WI38 (cell line): ENCODE measurements around the gene ZNF597.
A peak's percentile ranks its signal among the peaks of the same experiment; 100 is the strongest.

Experiments used
- H3K4me3 ChIP-seq: 2 replicates; pipeline ENCODE4 v1.5.1; 2011; ENCODE audit warnings: low read depth, mild to moderate bottlenecking, control low read depth, low read length
- TF ChIP-seq, protein P1 (sequence below): IDR thresholded peaks from 2 replicates; pipeline ENCODE4 v1.5.1; 2012; ENCODE audit warnings: low read depth, mild to moderate bottlenecking, control low read depth, low read length

The ZNF597 gene

DNA sequence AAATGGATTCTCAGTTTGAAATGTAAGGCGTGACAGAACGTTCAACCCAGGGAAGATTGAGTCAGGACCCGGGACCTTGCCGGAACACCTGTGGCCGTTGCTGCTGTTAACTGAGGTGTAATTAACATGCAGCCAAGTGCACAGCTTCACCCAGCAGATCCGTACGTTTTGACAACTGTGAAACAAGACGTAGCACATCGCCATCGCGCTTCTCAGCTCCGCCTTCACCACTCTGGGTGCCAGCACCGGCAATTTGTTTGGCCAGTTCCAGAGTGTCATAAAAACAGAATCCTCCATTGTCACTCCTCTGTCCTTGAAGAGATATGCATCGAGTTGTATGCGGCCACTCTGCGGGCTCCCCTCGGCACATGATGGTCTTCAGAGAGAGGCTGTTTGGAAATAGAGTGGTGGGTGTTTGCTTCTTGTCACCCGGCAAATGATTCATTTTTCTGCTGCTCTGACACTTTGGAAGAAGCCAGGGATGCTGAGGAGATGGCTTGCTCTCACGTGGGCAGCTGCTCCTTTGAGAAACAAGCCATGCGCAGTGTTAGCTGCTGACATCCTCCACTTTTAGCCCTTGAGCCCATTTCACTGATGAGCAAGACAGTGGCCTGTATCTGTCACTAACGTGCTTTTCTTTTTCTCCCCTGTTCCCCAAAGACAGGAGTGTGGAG lies 22.7 kb upstream of the ZNF597 start:
- no peak overlapping the region for H3K4me3 ChIP-seq
- TF ChIP-seq, protein P1, sequence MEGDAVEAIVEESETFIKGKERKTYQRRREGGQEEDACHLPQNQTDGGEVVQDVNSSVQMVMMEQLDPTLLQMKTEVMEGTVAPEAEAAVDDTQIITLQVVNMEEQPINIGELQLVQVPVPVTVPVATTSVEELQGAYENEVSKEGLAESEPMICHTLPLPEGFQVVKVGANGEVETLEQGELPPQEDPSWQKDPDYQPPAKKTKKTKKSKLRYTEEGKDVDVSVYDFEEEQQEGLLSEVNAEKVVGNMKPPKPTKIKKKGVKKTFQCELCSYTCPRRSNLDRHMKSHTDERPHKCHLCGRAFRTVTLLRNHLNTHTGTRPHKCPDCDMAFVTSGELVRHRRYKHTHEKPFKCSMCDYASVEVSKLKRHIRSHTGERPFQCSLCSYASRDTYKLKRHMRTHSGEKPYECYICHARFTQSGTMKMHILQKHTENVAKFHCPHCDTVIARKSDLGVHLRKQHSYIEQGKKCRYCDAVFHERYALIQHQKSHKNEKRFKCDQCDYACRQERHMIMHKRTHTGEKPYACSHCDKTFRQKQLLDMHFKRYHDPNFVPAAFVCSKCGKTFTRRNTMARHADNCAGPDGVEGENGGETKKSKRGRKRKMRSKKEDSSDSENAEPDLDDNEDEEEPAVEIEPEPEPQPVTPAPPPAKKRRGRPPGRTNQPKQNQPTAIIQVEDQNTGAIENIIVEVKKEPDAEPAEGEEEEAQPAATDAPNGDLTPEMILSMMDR = no peak

GRCh38 chr16:3465301-3465700 lies 22.0 kb upstream of the ZNF597 start:
- TF ChIP-seq, protein P1 = no peak
- H3K4me3 ChIP-seq = no peak overlapping the region

- H3K4me3 ChIP-seq = no peak overlapping the region
- TF ChIP-seq, protein P1 = no peak
These were observed 17.8 kb upstream of the ZNF597 start for GRCh38 chr16:3461151-3461550.

GRCh38 chr16:3460585-3460984 lies 17.3 kb upstream of the ZNF597 start:
- H3K4me3 ChIP-seq = no peak overlapping the region
- TF ChIP-seq, protein P1 = no peak

- TF ChIP-seq, protein P1 = no peak
- H3K4me3 ChIP-seq = no peak overlapping the region
These were observed 16.8 kb upstream of the ZNF597 start for GRCh38 chr16:3460121-3460520.

- TF ChIP-seq, protein P1 = no peak
- H3K4me3 ChIP-seq = peak overlapping the region; percentile 88
These were observed 16.2 kb upstream of the ZNF597 start for GRCh38 chr16:3459401-3460090.

DNA sequence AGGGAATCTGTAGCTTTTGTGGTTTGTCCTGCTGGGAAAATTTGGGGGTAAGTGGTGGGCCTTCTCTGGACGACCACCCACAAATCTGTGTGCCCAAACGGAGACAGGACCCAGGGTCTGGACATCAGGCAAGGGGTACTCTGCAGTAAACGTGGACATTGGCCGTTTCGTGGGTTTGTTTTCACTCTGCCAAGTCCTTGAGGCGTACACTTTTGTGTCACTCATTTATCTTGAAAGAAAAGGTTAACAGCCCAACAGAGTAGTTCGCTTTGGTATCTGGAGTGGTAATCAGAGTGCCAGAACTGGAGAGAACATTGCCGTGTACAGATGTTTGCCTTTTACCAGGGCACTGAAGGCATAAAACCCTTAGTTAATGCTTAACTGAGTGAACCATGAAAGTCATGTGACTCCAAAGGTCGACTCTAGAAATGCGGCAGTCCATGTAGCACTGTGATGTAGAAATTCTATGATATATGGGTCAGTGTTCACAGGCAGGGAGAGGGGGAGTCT lies 15.6 kb upstream of the ZNF597 start:
- H3K4me3 ChIP-seq = peak overlapping the region; percentile 88
- TF ChIP-seq, protein P1 = no peak
